ENCODE results near the gene PDHX.

Gene PDHX

DNA sequence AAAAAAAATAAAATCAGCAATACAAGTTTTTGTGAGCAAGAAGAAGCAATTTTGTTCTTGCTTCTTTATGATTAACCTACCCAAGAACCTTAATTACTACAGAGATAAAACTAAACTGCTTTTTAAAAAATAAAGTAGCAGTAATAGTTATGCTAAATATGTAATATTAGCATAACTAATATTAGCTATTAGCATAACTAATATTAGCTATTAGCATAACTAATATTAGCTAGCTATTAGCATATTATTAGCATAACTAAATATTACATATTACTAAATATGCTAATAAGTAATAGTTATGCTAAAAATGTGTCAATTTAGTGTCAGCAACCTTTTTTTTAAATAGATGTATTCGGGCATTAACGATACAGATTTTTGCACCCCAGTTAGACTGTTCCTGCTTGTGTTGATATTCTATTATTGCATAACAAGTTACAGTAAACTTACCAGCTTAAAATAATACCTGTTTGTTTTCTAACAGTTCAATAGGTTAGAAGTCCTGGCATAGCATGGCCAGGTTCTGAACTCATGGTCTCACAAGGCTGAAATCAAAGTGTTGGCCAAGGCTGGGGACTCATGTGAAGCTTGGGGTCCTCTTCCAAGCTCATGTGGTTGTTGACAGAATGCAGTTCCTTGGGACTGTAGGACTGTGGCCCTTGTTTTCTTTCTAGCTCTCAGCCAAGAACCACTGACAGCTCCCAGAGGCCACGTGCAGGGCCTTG, 48.4 kb downstream of the PDHX start:
- no peaks in the 10 kb centered on the region for H3K27me3 ChIP-seq
- no peak overlapping the region for H3K27ac ChIP-seq
- no peak for TF ChIP-seq CTCF (IDR thresholded peaks at IDR 0.05)
- H3K9me3 ChIP-seq = no peaks in the 10 kb centered on the region
- H3K36me3 ChIP-seq = peaks cover 26 to 33% (median 28%) of the 10 kb centered on the region in 3 donors
- intact Hi-C loops (cut with DNase I; ENCODE audit: low total_unique reads) = no loop called here
- peaks cover 0 to 6% (median 3%) of the 10 kb centered on the region in 4 donors for H3K4me1 ChIP-seq
- no peak for DNase-seq
- H3K4me3 ChIP-seq = no peak overlapping the region

DNA sequence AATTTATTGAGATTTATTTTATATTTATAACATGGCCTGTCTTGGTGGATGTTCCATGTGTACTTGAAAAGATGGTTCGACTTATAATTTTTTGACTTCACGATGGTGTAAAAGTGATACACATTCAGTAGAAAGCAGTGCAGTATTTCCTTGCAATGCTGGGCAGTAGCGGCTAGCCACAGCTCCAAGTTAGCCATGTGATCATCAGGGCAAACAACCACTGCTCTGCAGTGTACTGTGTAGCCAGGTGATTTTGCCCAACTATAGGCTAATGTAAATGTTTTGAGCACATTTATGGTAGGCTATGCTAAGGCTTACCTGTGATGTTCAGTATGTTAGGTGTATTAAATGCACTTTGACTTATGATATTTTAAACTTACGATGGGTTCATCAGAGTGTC, 52.4 kb downstream of the PDHX start:
- intact Hi-C loops (cut with DNase I; ENCODE audit: low total_unique reads) = no loop called here
- Histone ChIP-seq H3K27ac (no peak overlapping the region), H3K9me3 (no peaks in the 10 kb centered on the region), H3K4me3 (no peak overlapping the region), H3K27me3 (no peaks in the 10 kb centered on the region), H3K36me3 (peaks cover 32 to 35% (median 32%) of the 10 kb centered on the region in 3 donors), H3K4me1 (no peaks in the 10 kb centered on the region)
- no peak for TF ChIP-seq CTCF (IDR thresholded peaks at IDR 0.05)
- DNase-seq = no peak

DNA sequence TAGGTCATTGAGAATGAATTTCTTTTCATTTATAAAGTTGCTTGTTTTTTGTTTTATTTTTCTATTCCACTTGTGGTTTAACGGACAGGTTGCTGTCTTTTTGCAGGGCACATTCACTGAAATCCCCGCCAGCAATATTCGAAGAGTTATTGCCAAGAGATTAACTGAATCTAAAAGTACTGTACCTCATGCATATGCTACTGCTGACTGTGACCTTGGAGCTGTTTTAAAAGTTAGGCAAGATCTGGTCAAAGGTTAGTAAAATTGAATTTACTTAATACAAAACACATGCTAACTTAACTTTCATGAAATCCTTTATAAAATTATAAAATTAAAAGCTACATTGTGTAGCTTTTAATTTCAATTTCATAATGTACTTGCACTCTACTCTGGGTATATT, 53.6 kb downstream of the PDHX start:
- intact Hi-C loops (cut with DNase I; ENCODE audit: low total_unique reads) = no loop called here
- Histone ChIP-seq H3K4me1 (no peaks in the 10 kb centered on the region), H3K36me3 (peaks cover 32 to 41% (median 34%) of the 10 kb centered on the region in 3 donors), H3K9me3 (no peaks in the 10 kb centered on the region), H3K4me3 (no peak overlapping the region), H3K27ac (no peak overlapping the region), H3K27me3 (no peaks in the 10 kb centered on the region)
- no peak for TF ChIP-seq CTCF (IDR thresholded peaks at IDR 0.05)
- no peak for DNase-seq

DNA sequence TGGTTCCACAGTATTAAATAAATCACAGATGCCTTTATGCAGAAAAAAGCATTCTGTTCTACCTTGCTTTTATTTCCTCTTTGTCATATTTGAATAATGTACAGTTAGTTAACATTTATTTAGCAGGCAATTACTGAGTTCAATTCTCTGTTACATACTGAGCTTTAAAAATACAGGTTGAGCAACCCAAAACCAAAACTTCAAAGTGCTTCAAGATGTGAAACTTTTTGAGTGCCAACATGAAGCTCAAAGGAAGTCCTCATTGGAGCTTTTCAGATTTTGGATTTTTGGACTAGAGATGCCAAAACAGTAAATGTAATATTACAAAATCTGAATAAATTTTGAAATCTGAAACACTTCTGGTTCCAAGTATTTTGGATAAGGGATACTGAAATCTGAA, 54.1 kb downstream of the PDHX start:
- Histone ChIP-seq H3K27me3 (no peaks in the 10 kb centered on the region), H3K36me3 (peaks cover 30 to 41% (median 32%) of the 10 kb centered on the region in 3 donors), H3K4me3 (no peak overlapping the region), H3K27ac (no peak overlapping the region), H3K9me3 (no peaks in the 10 kb centered on the region), H3K4me1 (no peaks in the 10 kb centered on the region)
- intact Hi-C loops (cut with DNase I; ENCODE audit: low total_unique reads) = no loop called here
- DNase-seq = no peak
- TF ChIP-seq CTCF (IDR thresholded peaks at IDR 0.05) = no peak

DNA sequence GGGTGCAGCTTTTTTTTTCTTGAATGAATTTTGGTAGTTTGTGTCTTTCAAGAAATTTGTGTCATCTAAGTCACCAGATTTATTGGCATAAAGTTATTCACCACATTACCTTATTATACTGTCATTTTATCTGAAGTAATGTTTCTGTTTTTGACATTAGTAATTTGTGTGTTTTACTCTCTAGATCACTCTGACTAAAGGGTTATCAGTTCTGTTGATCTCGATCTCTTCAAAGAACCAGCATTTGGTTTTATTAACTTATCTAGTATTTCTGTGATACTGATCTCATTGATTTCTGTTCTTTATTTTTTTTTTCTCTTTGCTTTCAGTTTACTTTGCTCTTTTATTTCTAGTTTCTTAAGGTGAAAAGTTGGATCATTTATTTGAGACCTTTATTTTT, 55.5 kb downstream of the PDHX start:
- intact Hi-C loops (cut with DNase I; ENCODE audit: low total_unique reads) = no loop called here
- Histone ChIP-seq H3K4me1 (no peaks in the 10 kb centered on the region), H3K9me3 (no peaks in the 10 kb centered on the region), H3K36me3 (peaks cover 24 to 42% (median 26%) of the 10 kb centered on the region in 3 donors), H3K27me3 (no peaks in the 10 kb centered on the region), H3K27ac (no peak overlapping the region), H3K4me3 (no peak overlapping the region)
- no peak for DNase-seq
- no peak for TF ChIP-seq CTCF (IDR thresholded peaks at IDR 0.05)
